Spleen (tissue), 7 donors: ENCODE measurements around the gene GJB1.

Experiments used
- CTCF ChIP-seq, 11 experiments: fragments of 200-600 bp in 7 of 11; fragments of 450-650 bp in 4 of 11; sonication (generic) in 4 of 11; IDR thresholded peaks in 8 of 11; conservative IDR thresholded peaks in 3 of 11; 1 replicate in 7 of 11; 2 replicates in 4 of 11; pipeline versions ENCODE4 v1.4.0 to v1.8.0; 2016 to 2021; ENCODE audit warnings: antibody characterized with exemption in 11 of 11, inconsistent platforms in 4 of 11, mild to moderate bottlenecking in 1 of 11
- POLR2A ChIP-seq, 3 donors: fragments of 450-650 bp; IDR thresholded peaks; one replicate each; pipeline ENCODE4 v1.5.1; 2017; ENCODE audit warnings: antibody characterized with exemption in 3 of 3, mild to moderate bottlenecking in 1 of 3
- donor health status: DM: no; HTN: no; CAD: no; lungs with moderate emphysema.
- donor health status: DM: no; HTN: no; CAD: no.
- donor health status: DM: no; HTN: no; CAD: no.

GRCh38 chrX:71235482-71235881 lies 12.5 kb downstream of the GJB1 start:
- TF ChIP-seq CTCF (IDR thresholded peaks at IDR 0.05 in 8 of 11, conservative IDR thresholded peaks at IDR 0.05 in 3 of 11) (no peak), POLR2A (IDR thresholded peaks at IDR 0.05) (no peak)
